Measurements from ENCODE around the gene PGAM4.
"Not testable (repeated sequence)": the region's sequence is repeated elsewhere in the genome, so short reads cannot be mapped to it uniquely, and the experiment has no call there.

The PGAM4 gene

GRCh38 chrX:77924320-77924859, 45.0 kb downstream of the PGAM4 start:
- no peak for DNase-seq

GRCh38 chrX:77922787-77923186, 46.7 kb downstream of the PGAM4 start:
- no peak for DNase-seq

- not testable (repeated sequence) for DNase-seq
Measured at GRCh38 chrX:77919370-77919769, 50.1 kb downstream of the PGAM4 start.

GRCh38 chrX:77918568-77918967, 50.9 kb downstream of the PGAM4 start:
- DNase-seq: no peak
